Measurements from ENCODE around the gene ZNF555.
A peak's percentile ranks its signal among the peaks of the same experiment; 100 is the strongest.
"Not testable (repeated sequence)": the region's sequence is repeated elsewhere in the genome, so short reads cannot be mapped to it uniquely, and the experiment has no call there.

The ZNF555 gene

GRCh38 chr19:2815191-2815614, 26.1 kb upstream of the ZNF555 start:
- Histone ChIP-seq H3K9me3 (ENCODE audit: control insufficient read depth, insufficient read depth, low read length) (no peaks in the 10 kb centered on the region), H3K4me3 (ENCODE audit: low read length) (no peak overlapping the region), H3K36me3 (ENCODE audit: control insufficient read depth, insufficient read depth, low read length) (peaks cover 34% of the 10 kb centered on the region), H3K27me3 (ENCODE audit: control insufficient read depth, insufficient read depth, low read length) (no peaks in the 10 kb centered on the region), H3K27ac (ENCODE audit: low read length) (no peak overlapping the region), H3K4me1 (ENCODE audit: control insufficient read depth, insufficient read depth, low read length) (no peaks in the 10 kb centered on the region)
- no peak for DNase-seq (ENCODE audit: low read depth, low spot score)
- no CpG with 5 or more reads among the region's 13 CpGs for WGBS (ENCODE audit: insufficient coverage, insufficient read length)

- no peak for DNase-seq (ENCODE audit: low read depth, low spot score)
- no CpG with 5 or more reads among the region's 15 CpGs for WGBS (ENCODE audit: insufficient coverage, insufficient read length)
- H3K9me3 ChIP-seq (ENCODE audit: control insufficient read depth, insufficient read depth, low read length): no peaks in the 10 kb centered on the region
- H3K36me3 ChIP-seq (ENCODE audit: control insufficient read depth, insufficient read depth, low read length): peaks cover 28% of the 10 kb centered on the region
- H3K4me1 ChIP-seq (ENCODE audit: control insufficient read depth, insufficient read depth, low read length): no peaks in the 10 kb centered on the region
- no peaks in the 10 kb centered on the region for H3K27me3 ChIP-seq (ENCODE audit: control insufficient read depth, insufficient read depth, low read length)
- no peak overlapping the region for H3K4me3 ChIP-seq (ENCODE audit: low read length)
- no peak overlapping the region for H3K27ac ChIP-seq (ENCODE audit: low read length)
Measured at GRCh38 chr19:2815923-2816322, 25.4 kb upstream of the ZNF555 start.

- WGBS (ENCODE audit: insufficient coverage, insufficient read length): no CpG with 5 or more reads among the region's 16 CpGs
- Histone ChIP-seq H3K27me3 (ENCODE audit: control insufficient read depth, insufficient read depth, low read length) (no peaks in the 10 kb centered on the region), H3K4me3 (ENCODE audit: low read length) (no peak overlapping the region; the same call in 1 of the 2 replicates)
Measured at GRCh38 chr19:2816641-2817040, 24.6 kb upstream of the ZNF555 start.

GRCh38 chr19:2817237-2817829, 23.9 kb upstream of the ZNF555 start:
- H3K4me3 ChIP-seq (ENCODE audit: low read length); H3K4me1 ChIP-seq (ENCODE audit: control insufficient read depth, insufficient read depth, low read length); H3K27me3 ChIP-seq (ENCODE audit: control insufficient read depth, insufficient read depth, low read length); H3K9me3 ChIP-seq (ENCODE audit: control insufficient read depth, insufficient read depth, low read length); DNase-seq (ENCODE audit: low read depth, low spot score); H3K27ac ChIP-seq (ENCODE audit: low read length): not testable (repeated sequence)
- H3K36me3 ChIP-seq (ENCODE audit: control insufficient read depth, insufficient read depth, low read length): peaks cover 17% of the 10 kb centered on the region
- no CpG with 5 or more reads among the region's 22 CpGs for WGBS (ENCODE audit: insufficient coverage, insufficient read length)

More at GRCh38 chr19:2816641-2817040, 24.6 kb upstream of the ZNF555 start:
- Histone ChIP-seq H3K36me3 (ENCODE audit: control insufficient read depth, insufficient read depth, low read length) (peaks cover 24% of the 10 kb centered on the region), H3K9me3 (ENCODE audit: control insufficient read depth, insufficient read depth, low read length) (no peaks in the 10 kb centered on the region), H3K27ac (ENCODE audit: low read length) (no peak overlapping the region), H3K4me1 (ENCODE audit: control insufficient read depth, insufficient read depth, low read length) (no peaks in the 10 kb centered on the region)
- no peak for DNase-seq (ENCODE audit: low read depth, low spot score)

GRCh38 chr19:2819540-2820111, 21.6 kb upstream of the ZNF555 start, which contains the start of gene ZNF554:
TSS of gene ZNF554 (plus strand) at chr19:2819868. CDS start at chr19:2820072, 204 bp downstream.
- Histone ChIP-seq H3K27ac (ENCODE audit: low read length) (no peak within 1 kb of the TSS), H3K9me3 (ENCODE audit: control insufficient read depth, insufficient read depth, low read length) (no peaks in the 10 kb centered on the region), H3K4me3 (ENCODE audit: low read length) (peak within 1 kb of the TSS; percentile 89), H3K36me3 (ENCODE audit: control insufficient read depth, insufficient read depth, low read length) (peaks cover 3% of the 10 kb centered on the region; the same call in 1 of the 2 replicates), H3K4me1 (ENCODE audit: control insufficient read depth, insufficient read depth, low read length) (no peaks in the 10 kb centered on the region), H3K27me3 (ENCODE audit: control insufficient read depth, insufficient read depth, low read length) (no peaks in the 10 kb centered on the region)
- peak; percentile 94 for DNase-seq (ENCODE audit: low read depth, low spot score)
- no CpG with 5 or more reads among the region's 64 CpGs for WGBS (ENCODE audit: insufficient coverage, insufficient read length)

- Histone ChIP-seq H3K9me3 (ENCODE audit: control insufficient read depth, insufficient read depth, low read length) (no peaks in the 10 kb centered on the region), H3K4me3 (ENCODE audit: low read length) (peak overlapping the region; percentile 89), H3K27me3 (ENCODE audit: control insufficient read depth, insufficient read depth, low read length) (no peaks in the 10 kb centered on the region), H3K4me1 (ENCODE audit: control insufficient read depth, insufficient read depth, low read length) (no peaks in the 10 kb centered on the region), H3K27ac (ENCODE audit: low read length) (no peak overlapping the region), H3K36me3 (ENCODE audit: control insufficient read depth, insufficient read depth, low read length) (peaks cover under 1% of the 10 kb centered on the region; the same call in 1 of the 2 replicates)
- no CpG with 5 or more reads among the region's 36 CpGs for WGBS (ENCODE audit: insufficient coverage, insufficient read length)
- no peak for DNase-seq (ENCODE audit: low read depth, low spot score)
Measured at GRCh38 chr19:2820112-2820702, 21.1 kb upstream of the ZNF555 start.

GRCh38 chr19:2822846-2823245, 18.4 kb upstream of the ZNF555 start:
- Histone ChIP-seq H3K9me3 (ENCODE audit: control insufficient read depth, insufficient read depth, low read length) (no peaks in the 10 kb centered on the region), H3K4me1 (ENCODE audit: control insufficient read depth, insufficient read depth, low read length) (no peaks in the 10 kb centered on the region), H3K36me3 (ENCODE audit: control insufficient read depth, insufficient read depth, low read length) (no peaks in the 10 kb centered on the region; the same call in 1 of the 2 replicates), H3K27me3 (ENCODE audit: control insufficient read depth, insufficient read depth, low read length) (no peaks in the 10 kb centered on the region), H3K27ac (ENCODE audit: low read length) (no peak overlapping the region), H3K4me3 (ENCODE audit: low read length) (no peak overlapping the region)
- no peak for DNase-seq (ENCODE audit: low read depth, low spot score)
- WGBS (ENCODE audit: insufficient coverage, insufficient read length): no CpG with 5 or more reads among the region's 5 CpGs

GRCh38 chr19:2823646-2824045, 17.6 kb upstream of the ZNF555 start:
- H3K9me3 ChIP-seq (ENCODE audit: control insufficient read depth, insufficient read depth, low read length): no peaks in the 10 kb centered on the region
- no peak overlapping the region for H3K27ac ChIP-seq (ENCODE audit: low read length)

GRCh38 chr19:2824129-2824528, 17.1 kb upstream of the ZNF555 start:
- Histone ChIP-seq H3K4me3 (ENCODE audit: low read length) (no peak overlapping the region), H3K27ac (ENCODE audit: low read length) (no peak overlapping the region)

More at GRCh38 chr19:2823646-2824045, 17.6 kb upstream of the ZNF555 start:
- Histone ChIP-seq H3K4me1 (ENCODE audit: control insufficient read depth, insufficient read depth, low read length) (no peaks in the 10 kb centered on the region), H3K27me3 (ENCODE audit: control insufficient read depth, insufficient read depth, low read length) (no peaks in the 10 kb centered on the region), H3K4me3 (ENCODE audit: low read length) (no peak overlapping the region), H3K36me3 (ENCODE audit: control insufficient read depth, insufficient read depth, low read length) (no peaks in the 10 kb centered on the region; the same call in 1 of the 2 replicates)
- no CpG with 5 or more reads among the region's 9 CpGs for WGBS (ENCODE audit: insufficient coverage, insufficient read length)
- DNase-seq (ENCODE audit: low read depth, low spot score): no peak

GRCh38 chr19:2827022-2827421, 14.3 kb upstream of the ZNF555 start:
- no peaks in the 10 kb centered on the region for H3K9me3 ChIP-seq (ENCODE audit: control insufficient read depth, insufficient read depth, low read length)
- no peak overlapping the region for H3K4me3 ChIP-seq (ENCODE audit: low read length)
- no peak for DNase-seq (ENCODE audit: low read depth, low spot score)
- no CpG with 5 or more reads among the region's 2 CpGs for WGBS (ENCODE audit: insufficient coverage, insufficient read length)
- no peak overlapping the region for H3K27ac ChIP-seq (ENCODE audit: low read length)
- H3K4me1 ChIP-seq (ENCODE audit: control insufficient read depth, insufficient read depth, low read length): no peaks in the 10 kb centered on the region
- no peaks in the 10 kb centered on the region; the same call in 1 of the 2 replicates for H3K36me3 ChIP-seq (ENCODE audit: control insufficient read depth, insufficient read depth, low read length)
- no peaks in the 10 kb centered on the region for H3K27me3 ChIP-seq (ENCODE audit: control insufficient read depth, insufficient read depth, low read length)

More at GRCh38 chr19:2824129-2824528, 17.1 kb upstream of the ZNF555 start:
- no peaks in the 10 kb centered on the region for H3K9me3 ChIP-seq (ENCODE audit: control insufficient read depth, insufficient read depth, low read length)
- DNase-seq (ENCODE audit: low read depth, low spot score): no peak
- H3K4me1 ChIP-seq (ENCODE audit: control insufficient read depth, insufficient read depth, low read length): no peaks in the 10 kb centered on the region
- WGBS (ENCODE audit: insufficient coverage, insufficient read length): no CpG with 5 or more reads among the region's 8 CpGs
- H3K36me3 ChIP-seq (ENCODE audit: control insufficient read depth, insufficient read depth, low read length): no peaks in the 10 kb centered on the region; the same call in 1 of the 2 replicates
- no peaks in the 10 kb centered on the region for H3K27me3 ChIP-seq (ENCODE audit: control insufficient read depth, insufficient read depth, low read length)

All from iPS DF 6.9 (cell line).